GM19468 (cell line): Measurements from ENCODE around the gene FBF1.
A peak's percentile ranks its signal among the peaks of the same experiment; 100 is the strongest.

Source experiments
- ATAC-seq: cut with Tn5 transposase; IDR thresholded peaks from one replicate; pipeline ENCODE4 v1.9.1; 2021; ENCODE audit warnings: mild to moderate bottlenecking, moderate library complexity, moderate number of reproducible peaks; ENCODE audit not compliant: unreplicated experiment; ENCODE audit errors: extremely low read depth

FBF1 gene

DNA sequence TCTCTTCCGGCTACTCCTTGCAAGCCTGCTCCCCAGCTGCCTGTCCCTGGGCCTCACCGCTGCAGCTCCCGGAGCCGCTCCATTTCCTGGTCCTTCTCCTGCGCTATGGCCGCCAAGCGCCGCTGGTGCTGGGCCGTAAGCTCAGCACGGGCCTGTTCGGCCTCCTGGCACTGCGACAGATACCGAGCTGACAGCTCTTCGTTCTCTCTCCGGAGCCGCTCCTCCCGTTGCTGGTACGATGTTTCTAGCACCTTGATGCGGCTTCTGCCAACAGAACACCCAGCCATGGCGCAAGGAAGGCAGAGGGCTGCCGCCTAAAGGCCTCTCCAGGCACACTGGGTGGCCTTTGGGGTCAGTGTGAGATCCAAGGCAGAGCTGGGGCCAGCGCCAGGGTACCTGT, 21.2 kb downstream of the FBF1 start:
- no peak for ATAC-seq

DNA sequence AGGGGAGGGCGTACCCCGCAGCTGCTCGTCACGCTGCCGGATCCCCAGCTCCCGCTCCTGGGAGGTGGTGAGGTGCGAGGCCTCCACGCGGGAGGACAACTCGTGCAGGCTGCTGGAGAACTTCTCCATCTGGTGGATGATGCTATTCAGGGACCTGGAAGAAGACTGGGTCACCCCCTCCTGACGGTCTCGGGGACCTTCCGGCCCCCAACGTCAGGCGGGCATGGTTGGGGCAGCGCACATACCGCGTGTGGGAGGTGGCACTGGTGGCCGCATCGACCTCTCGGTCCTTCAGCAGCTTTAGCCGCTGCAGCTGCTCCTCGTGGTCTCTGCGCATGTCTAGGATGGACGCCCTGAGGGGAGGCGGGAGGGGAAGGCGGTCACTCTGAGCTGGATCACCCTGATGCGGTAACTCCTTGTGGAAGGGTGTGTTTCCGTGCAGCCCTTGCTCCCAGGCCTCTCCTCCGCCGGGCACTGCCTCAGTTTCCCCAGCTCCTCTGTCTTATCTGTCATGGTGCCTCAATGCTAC, 22.9 kb downstream of the FBF1 start:
- no peak for ATAC-seq

DNA sequence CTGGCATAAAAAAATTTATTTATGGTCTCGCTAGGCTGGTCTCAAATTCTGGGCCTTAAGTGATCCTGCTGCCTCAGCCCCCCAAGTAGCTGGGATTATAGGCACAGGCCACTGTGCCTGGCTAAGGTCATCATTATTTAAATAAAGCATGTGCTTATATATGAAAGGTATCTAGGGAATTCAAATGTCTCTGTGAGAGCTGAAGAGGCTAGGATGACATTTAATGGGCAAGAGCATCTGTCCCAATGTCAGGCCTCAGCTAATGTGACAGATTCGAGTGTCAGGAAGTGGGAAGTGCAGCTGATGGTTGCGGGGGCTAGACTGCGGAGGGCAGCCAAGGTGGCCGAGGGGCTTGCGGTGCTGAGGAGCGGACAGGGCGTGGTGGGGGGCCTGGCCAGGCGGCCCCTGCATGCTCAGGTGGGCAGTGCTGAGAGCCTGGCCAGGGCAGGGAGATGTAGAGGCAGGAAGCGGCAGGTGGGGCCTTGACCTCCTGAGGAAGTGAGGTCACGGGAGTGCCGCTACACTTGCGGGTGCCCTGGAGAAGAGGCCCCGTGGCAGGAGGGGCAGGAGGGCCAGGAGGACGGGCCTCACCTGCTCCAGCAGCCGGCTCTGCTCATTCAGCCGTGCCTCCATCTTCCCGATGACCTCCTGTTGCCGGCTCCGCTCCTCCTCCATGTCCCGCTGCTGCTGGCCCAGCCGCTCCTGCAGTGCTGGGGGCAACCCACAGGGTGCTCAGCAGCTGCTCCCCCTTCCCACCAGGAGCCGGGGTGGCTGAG, 23.5 kb downstream of the FBF1 start:
- ATAC-seq, result no peak

DNA sequence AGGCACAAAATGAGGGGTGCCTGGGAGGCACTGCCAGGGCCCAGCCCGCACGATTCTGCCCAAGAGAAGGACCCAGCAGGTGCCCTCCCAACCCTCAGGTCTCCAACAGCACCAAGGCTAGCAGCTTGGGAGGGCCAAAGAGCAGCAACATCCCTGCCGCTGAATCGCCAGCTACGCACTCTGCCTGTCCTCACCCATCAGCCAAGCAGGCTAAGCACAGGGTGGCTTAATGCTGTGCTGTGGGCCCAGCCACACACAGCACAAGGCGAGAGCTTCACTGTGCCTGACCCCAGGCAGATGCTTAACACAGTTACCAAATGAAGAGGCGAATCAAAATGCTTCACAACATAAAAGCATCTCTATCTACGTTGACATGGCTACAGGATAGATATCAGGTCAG, 25.6 kb downstream of the FBF1 start:
- no peak for ATAC-seq

DNA sequence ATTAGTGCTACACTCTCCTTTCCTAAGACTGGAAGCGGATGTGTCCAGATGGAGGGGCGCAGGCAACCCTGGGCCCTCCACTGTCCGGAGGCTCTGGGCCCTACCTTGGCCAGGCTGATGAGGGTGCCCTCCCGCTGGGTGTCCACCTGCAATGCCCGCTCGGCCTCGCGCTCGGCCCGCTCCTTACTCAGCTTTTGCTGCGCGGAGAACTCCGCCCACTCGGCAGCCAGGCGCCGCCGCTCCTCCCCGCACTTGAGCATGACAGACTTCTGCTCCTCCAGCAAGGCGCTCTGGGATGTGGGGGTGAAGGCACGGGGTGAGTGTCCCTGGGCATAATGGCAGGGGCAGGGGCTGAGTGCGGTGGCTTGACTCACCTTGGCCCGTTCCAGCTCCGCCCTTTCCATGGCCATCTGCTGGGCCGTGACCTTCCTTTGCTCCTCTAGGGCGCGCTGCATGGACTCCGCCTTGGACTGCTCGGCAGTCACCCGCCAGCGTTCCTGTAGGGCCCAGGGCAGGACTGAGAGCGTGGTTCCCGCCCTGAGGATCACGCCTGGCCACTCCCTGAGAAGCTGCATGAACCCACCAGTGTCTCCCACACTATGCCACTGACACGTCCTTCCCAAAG, 26.1 kb downstream of the FBF1 start:
- ATAC-seq, result no peak

DNA sequence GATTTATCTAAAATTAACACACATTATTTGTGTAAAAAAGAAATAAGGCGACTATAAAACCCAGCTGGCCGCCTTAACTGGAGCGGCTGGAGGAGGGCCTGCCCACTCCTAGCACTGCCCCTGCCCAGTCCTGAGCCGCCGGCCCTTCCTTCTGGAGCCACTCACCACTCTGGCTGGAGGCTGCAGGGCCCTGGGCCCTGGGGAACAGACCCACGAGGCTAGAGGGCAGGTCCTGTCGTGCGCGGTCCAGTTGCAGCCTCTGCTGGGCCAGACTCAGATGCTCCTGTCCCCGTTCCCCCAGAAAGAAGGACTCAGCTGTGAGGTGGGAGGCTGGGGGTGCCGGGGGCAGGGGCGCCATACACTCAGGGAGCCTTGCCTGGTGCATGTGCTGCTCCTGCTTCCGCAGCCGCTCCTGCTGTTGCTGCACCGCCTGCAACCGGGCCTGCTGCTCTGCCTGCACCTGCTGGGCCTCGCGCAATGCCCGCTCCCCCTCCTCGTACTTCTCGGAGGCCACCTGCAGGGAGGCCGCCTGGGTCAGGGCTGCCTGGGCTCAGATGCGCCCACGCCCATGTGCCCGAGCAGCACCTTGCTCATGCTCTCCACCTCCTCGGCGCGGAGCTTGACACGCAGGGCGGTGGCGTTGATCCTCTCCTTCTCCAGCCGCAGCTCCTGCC, 27.2 kb downstream of the FBF1 start:
- no peak for ATAC-seq

DNA sequence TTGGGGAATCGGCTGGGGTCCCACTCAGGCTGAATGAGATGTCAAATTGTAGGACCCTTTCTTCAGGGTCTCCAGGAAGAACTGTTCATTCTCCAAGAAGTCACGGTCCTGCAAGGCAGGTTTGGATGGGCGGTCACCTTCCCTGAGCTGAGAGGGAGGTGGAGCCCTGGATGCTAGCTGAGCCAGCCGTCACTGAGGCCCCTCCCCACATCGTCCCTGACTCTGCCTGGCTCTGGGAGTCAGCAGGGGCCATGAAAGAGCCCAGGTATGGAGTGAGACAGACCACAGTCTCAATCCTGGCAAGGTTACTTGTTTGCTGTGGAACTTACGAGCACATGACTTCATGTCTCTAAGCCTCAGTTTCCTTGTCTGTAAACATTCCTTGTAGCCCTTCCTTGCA, 30.1 kb downstream of the FBF1 start:
- no peak for ATAC-seq

DNA sequence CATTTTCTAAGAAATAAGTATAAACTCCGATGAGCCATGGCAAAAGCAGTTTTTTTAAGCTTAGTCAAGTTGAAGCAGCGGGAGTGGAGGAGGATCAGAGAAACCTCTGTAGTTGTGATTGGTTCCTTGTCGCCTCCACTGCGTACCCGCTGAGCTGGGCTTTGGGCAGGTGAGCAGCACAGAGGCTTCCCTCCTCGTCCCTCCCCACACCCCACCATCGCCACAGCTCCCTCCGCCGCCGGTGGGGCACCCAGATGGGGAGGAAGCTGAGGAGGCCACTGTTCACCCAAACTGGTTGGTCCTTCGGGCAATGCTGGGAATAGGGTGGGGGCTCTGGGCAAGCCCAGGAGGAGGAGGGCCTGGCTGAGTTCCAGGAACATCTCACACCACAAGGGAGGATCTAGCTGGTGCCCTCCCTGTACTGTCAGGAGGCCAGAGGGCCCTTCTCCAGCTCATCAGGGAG, 31.0 kb downstream of the FBF1 start:
- ATAC-seq, result no peak

DNA sequence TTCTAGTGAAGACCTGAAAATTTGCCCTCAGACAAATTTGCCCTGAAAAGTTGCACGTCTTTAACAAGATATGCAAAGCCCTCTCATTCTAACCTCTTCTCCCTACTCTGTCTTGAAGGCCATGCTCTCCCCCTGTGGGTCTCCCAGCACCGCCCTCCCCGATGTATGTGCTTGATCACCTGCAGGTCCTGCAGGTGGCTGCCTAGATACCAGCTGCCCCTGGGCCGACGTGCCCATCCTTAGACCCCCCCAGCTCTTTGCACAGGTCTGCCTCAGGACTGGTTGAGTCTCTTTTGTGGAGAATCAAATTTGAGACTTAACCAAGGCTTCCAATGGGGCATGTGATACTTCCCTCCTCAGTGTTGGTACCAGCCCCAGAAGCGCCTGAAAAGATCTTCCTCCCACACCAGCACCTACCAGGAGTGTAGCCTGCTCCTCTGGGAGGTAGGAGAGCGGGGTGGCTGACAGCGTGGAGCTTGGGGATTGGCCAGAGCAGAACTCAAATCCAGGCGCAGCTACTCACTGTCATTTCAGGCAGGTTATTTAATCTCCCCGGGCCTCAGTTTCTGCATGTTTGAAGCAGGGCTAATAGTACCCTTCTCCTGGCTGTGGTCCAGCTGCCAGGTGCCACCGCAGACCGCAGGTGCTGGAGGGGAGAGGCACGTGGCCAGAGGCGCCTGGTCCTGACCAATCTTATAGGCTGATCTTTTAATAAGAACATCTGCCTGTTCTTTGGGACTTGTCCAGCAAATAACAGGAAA, 31.6 kb downstream of the FBF1 start:
- ATAC-seq, result no peak

DNA sequence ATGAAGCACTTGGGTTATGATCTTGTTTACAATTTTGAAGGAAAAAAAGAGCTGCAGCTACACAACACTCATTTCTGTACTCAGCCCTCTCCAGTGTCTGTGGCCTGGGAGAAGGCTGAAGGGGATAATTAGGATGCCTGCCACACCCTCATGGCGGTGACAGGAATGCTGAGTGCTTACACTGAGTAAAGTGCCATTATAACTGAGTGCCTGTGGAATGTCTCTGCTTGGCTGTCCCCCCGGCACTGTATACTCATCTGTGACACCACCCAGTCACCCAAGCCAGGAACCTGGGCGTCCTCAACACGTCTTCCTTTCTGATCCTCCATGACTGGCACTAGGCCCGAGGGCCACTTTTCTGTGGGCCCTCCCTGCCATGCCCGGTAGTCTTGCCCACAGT, 32.6 kb downstream of the FBF1 start:
- ATAC-seq, result no peak

DNA sequence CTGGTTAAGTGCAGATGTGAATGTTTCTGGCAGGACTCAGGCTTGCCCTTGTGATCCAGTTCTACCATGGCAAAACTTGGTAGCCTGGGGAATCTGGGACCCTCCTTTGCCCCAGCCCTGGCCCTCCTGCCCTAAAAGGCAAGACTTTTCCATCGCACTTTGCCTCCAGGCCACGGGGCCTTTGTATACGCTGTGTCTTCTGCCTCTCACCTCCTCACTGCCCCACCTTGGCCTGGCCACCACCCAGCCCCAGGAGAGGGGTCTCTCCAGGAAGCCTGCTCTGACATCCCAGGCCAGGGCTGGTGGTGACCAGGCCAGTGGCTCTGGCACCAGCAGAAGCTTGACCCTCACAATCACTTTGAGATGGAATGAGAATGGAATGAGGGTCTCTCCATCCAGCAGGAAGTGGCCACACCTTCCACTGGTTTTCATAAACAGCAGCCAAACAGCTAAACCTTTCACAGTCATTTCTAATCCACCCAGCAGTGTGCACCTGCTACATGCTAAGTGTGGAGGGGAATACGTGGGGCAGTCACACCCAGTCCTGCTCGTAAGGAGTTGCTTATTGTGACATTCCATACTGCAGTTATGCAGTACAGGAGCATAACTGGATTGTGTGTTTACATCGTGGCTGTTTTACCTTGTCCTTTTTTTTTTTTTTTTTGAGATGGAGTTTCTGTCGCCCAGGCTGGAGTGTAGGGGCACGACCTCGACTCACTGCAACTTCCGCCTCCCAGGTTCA, 34.5 kb downstream of the FBF1 start:
- no peak for ATAC-seq

DNA sequence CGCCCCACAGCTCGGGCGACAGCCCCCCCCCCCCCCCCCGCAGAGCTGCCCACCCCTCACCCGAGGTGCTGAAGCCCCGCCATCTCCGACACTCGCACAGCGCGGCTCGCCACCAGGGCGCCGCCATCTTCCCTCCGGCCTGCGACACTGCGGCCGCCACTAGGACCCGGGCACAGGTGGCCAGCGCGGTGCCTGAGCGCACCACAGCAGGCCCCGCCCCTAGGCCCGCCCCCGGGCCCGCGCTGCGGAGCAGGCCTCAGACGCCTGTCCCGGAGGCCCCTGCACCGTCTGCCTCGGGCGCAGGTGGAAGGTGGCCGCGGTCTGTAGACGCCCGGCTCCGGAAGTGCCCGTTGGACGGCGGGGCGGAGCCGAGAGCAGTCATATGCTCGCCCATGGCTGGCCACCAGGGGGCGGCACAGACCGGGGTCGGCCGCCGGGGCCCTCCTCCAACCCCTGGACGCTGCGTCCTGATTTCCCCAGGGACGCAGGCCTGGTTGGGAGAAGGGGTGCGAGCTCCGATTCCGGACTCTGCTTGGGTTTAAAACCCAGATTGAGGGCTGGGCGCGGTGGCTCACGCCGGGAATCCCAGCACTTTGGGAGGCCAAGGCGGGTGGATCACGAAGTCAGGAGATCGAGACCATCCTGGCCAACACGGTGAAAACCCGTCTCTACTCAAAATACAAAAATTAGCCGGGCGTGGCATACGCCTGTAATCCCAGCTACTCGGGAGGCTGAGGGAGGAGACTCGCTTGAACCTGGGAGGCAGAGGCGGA, 35.9 kb downstream of the FBF1 start, which contains the start of gene MRPL38:
MRPL38 (minus strand) TSS at position 136 of the 773 bp plus-strand sequence; CDS start at position 127, 9 bp downstream.
- ATAC-seq, result peak; percentile 92

DNA sequence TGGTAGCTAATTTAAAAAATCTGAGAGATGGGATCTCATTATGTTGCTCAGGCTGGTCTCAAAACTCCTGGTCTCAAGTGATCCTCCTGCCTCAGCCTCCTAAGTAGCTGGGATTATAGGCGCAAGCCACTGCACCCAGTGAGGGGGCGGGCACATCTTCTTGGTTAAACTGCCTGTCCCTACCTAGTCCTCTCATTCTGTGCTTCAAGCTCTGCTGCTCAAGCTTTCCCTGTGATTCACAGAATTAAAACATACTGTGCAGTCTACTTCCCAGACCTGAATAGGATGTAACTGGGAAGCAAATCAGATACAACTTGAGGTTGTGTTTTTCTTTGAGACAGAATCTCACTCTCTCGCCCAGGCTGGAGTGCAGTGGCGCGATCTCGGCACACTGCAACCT, 38.4 kb downstream of the FBF1 start:
- no peak for ATAC-seq

DNA sequence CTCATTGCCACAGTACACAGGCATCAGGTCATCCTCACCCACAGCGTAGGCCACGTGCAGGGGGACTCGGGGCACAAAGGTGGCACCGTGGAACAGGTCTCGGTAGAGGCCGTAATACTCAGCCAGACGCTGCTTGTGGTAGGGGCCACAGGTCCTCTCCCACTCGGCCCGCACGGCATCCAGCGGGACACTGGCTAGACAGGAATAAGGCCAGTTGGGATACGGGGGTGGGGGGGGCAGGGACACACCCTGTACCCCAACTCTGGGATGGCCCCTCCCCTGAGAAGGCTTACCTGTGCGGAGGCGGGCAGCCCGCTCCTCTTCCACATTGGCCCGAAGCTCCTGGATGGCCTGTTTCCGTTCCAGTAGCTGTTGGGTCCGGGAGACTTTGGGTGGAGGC, 39.1 kb downstream of the FBF1 start:
- ATAC-seq, result no peak

DNA sequence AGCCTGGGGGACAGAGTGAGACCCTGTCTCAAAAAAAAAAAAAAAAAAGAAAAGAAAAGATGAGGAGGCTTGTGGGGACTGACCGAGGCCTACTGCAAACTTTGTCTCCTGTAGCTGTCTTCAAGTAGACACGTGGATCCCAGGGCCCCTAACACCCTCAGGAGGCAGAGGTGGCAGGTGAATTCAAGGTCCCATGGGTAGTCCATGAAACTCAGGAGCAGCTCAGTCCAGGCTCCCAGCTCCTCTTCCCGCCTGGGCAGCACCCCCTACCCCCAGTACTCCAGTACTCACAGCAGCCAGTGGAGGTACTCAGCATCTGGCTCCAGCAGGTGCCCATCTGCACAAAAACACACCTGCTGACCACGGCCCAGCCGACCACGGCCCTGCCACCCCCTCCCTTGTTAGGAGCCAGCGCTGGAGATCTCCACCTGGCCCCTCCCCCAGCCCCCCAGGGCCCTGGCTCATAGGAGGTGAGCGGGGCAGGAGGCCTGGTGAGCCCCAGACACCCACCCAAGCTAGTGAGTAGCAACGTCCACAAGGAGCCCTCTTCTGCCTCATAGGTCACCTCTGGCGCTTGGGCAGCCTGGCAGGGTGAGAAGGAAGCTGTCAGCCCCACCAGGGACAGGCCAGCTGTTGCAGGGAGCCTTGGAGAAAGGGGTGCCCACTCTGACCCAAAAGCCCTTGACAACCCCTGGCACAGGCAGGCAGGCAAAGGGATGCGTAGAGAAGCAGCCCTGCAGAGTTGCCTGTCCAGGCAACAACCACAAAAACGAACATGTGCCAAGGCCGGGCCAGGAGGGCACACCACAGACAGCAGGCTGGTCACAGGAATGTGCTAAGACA, 39.9 kb downstream of the FBF1 start:
- no peak for ATAC-seq

DNA sequence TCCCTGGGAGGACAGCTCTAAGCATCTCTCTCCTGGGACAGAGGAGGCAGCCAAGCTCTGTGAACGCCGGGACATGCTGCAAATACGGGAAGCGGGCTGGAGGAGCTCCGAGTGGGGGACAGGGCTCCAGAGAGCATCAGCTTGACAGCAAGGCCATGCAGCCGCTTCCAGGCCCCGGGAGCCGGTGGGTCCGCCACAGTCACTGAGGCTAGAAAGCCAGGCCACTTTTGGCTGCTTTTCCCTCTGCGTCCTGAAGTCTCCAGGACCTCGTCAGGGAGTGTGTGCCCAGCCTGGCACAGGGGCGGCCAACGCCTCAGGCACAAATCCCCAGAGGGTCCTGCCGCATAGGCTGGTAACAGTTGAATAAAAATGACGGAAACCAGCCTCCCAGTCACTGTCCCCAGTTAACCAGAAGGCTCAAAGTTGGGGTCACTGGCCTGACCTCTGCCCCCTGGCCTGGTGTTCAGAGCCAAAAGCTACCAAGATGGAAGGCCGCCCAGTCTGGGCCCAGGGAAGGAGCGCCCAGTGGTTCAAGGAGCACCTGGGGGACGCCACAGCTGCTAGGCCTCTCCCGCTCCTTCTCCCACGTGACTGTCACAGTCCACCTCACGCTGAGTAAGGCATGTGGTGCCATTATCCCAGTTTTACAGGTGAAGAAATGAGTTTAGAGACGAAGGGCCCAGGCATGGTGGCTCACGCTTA, 40.9 kb downstream of the FBF1 start:
- ATAC-seq, result no peak

DNA sequence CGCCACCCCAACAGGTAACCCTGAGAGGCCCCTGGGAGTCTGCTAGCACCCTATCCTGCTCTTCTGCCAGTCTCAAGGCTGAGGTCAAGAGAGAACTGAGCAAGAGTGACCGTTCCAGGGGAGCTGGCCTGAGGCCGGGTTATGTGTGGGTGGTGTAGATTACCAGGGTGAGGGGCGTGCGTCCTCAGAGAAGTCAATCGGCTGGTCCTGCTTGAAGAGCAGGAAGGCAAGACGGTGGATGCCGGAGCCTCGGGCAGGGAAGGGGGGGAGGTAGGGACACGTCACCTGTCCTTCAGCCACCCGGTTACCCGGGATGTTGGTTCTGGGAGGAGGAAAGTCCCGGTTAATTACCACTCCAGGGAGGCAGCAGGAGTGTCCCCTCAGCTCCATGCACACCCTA, 41.5 kb downstream of the FBF1 start:
- no peak for ATAC-seq
